WTC11 (cell line): ENCODE measurements around the gene ILK. TPM values are rescaled to one million over a fixed set of nuclear protein-coding genes. Genes with fewer than 3 reads are reported as not detected.

Experiments used
- ATAC-seq: fragments of 200-7000 bp; cut with Tn5 transposase; 2 replicates; pipeline ENCODE4 v1.10.0; 2021; ENCODE audit warnings: mild to moderate bottlenecking, moderate library complexity
- CTCF ChIA-PET: fragments of 300-600 bp; sonication (Branson Sonifier 250); formaldehyde crosslinking; loops from one replicate; lab custom pipeline; 2021; ENCODE audit warnings: antibody characterized with exemption; lab: Charles Lee
- POLR2A ChIA-PET: fragments of 350-600 bp; sonication (Branson Sonifier 250); formaldehyde crosslinking; loops from one replicate; lab custom pipeline; 2021; ENCODE audit warnings: antibody characterized with exemption; lab: Charles Lee
- DNase-seq: peaks from one replicate; pipeline ENCODE4 v3.0.0; 2021; ENCODE audit warnings: low spot score
- H3K27ac Mint-ChIP-seq: 2 replicates; pipeline ENCODE4 v1.8.0; 2021; ENCODE audit warnings: mixed read lengths
- H3K27me3 Mint-ChIP-seq: 2 replicates; pipeline ENCODE4 v1.8.0; 2021; ENCODE audit warnings: low read depth, mild to moderate bottlenecking, moderate library complexity, mixed read lengths
- H3K36me3 Mint-ChIP-seq: 2 replicates; pipeline ENCODE4 v1.8.0; 2021; ENCODE audit warnings: mixed read lengths
- H3K4me1 Mint-ChIP-seq: 2 replicates; pipeline ENCODE4 v1.8.0; 2022; ENCODE audit warnings: mixed read lengths
- H3K4me3 Mint-ChIP-seq: 2 replicates; pipeline ENCODE4 v1.8.0; 2021; ENCODE audit warnings: mild to moderate bottlenecking, moderate library complexity, mixed read lengths
- H3K9me3 Mint-ChIP-seq: 2 replicates; pipeline ENCODE4 v1.8.0; 2021; ENCODE audit warnings: mixed read lengths
- ERG ChIP-seq: fragments of 250-450 bp; sonication (Bioruptor Pico); IDR thresholded peaks from 2 replicates; pipeline ENCODE4 v1.8.0; 2021; ENCODE audit warnings: mild to moderate bottlenecking
- ESRRA ChIP-seq: sonication (generic); formaldehyde crosslinking; IDR thresholded peaks from 2 replicates; pipeline ENCODE4 v1.8.1; 2022; ENCODE audit warnings: mild to moderate bottlenecking, missing genetic modification reagents, borderline replicate concordance
- ETV6 ChIP-seq: sonication (generic); formaldehyde crosslinking; IDR thresholded peaks from 2 replicates; pipeline ENCODE4 v1.8.1; 2022; ENCODE audit warnings: mild to moderate bottlenecking, missing genetic modification reagents
- HMGA2 ChIP-seq: fragments of 250-450 bp; sonication (Bioruptor Pico); IDR thresholded peaks from 2 replicates; pipeline ENCODE4 v1.4.0; 2021; ENCODE audit warnings: mild to moderate bottlenecking, moderate library complexity
- JAZF1 ChIP-seq: fragments of 250-450 bp; sonication (Bioruptor Pico); IDR thresholded peaks from 2 replicates; pipeline ENCODE4 v1.9.0; 2021; ENCODE audit warnings: moderate library complexity, mild to moderate bottlenecking, inconsistent platforms
- JUN ChIP-seq: sonication (generic); formaldehyde crosslinking; IDR thresholded peaks from 2 replicates; pipeline ENCODE4 v1.8.0; 2023; ENCODE audit warnings: mild to moderate bottlenecking, missing genetic modification reagents
- KAT7 ChIP-seq: sonication (generic); formaldehyde crosslinking; IDR thresholded peaks from 2 replicates; pipeline ENCODE4 v1.8.1; 2023; ENCODE audit warnings: missing genetic modification reagents, mild to moderate bottlenecking, borderline replicate concordance
- MXD4 ChIP-seq: fragments of 250-450 bp; sonication (Bioruptor Pico); IDR thresholded peaks from 2 replicates; pipeline ENCODE4 v1.8.0; 2021; ENCODE audit warnings: mild to moderate bottlenecking, moderate library complexity, borderline replicate concordance
- NFYB ChIP-seq: sonication (generic); formaldehyde crosslinking; conservative IDR thresholded peaks from 2 replicates; pipeline ENCODE4 v1.8.0; 2022; ENCODE audit warnings: low read depth, missing genetic modification reagents
- RELA ChIP-seq: sonication (generic); formaldehyde crosslinking; IDR thresholded peaks from 2 replicates; pipeline ENCODE4 v1.8.1; 2022; ENCODE audit warnings: missing genetic modification reagents, mild to moderate bottlenecking, borderline replicate concordance
- SMAD3 ChIP-seq: sonication (generic); formaldehyde crosslinking; IDR thresholded peaks from 2 replicates; pipeline ENCODE4 v1.8.0; 2022; ENCODE audit warnings: missing genetic modification reagents, mild to moderate bottlenecking, borderline replicate concordance
- SOX15 ChIP-seq: fragments of 250-450 bp; sonication (Bioruptor Pico); IDR thresholded peaks from 2 replicates; pipeline ENCODE4 v1.9.0; 2021; ENCODE audit warnings: mild to moderate bottlenecking
- SP1 ChIP-seq: sonication (generic); formaldehyde crosslinking; conservative IDR thresholded peaks from 2 replicates; pipeline ENCODE4 v1.8.1; 2022; ENCODE audit warnings: missing genetic modification reagents
- TEAD1 ChIP-seq: sonication (generic); formaldehyde crosslinking; IDR thresholded peaks from 2 replicates; pipeline ENCODE4 v1.8.0; 2022; ENCODE audit warnings: mild to moderate bottlenecking, missing genetic modification reagents
- ZBTB43 ChIP-seq: sonication (generic); formaldehyde crosslinking; IDR thresholded peaks from 2 replicates; pipeline ENCODE4 v1.8.1; 2023; ENCODE audit warnings: mild to moderate bottlenecking, missing genetic modification reagents
- ZMAT4 ChIP-seq: fragments of 250-450 bp; sonication (Bioruptor Pico); IDR thresholded peaks from 2 replicates; pipeline ENCODE4 v1.9.0; 2021; ENCODE audit warnings: mild to moderate bottlenecking
- ZNF232 ChIP-seq: sonication (generic); formaldehyde crosslinking; IDR thresholded peaks from 2 replicates; pipeline ENCODE4 v1.8.0; 2022; ENCODE audit warnings: mild to moderate bottlenecking, missing genetic modification reagents
- ZNF512 ChIP-seq: sonication (generic); formaldehyde crosslinking; IDR thresholded peaks from 2 replicates; pipeline ENCODE4 v1.8.1; 2022; ENCODE audit warnings: missing genetic modification reagents, borderline replicate concordance
- total RNA-seq: library from RNA; stranded (reverse); gene quantifications from 3 replicates; pipeline ENCODE4 v1.2.3, GENCODE V29; 2021
- TF ChIP-seq, protein P1 (sequence below): sonication (generic); formaldehyde crosslinking; IDR thresholded peaks from 2 replicates; pipeline ENCODE4 v1.8.1; 2023; ENCODE audit warnings: mild to moderate bottlenecking, missing genetic modification reagents
- TF ChIP-seq, protein P2 (sequence below): sonication (generic); formaldehyde crosslinking; IDR thresholded peaks from 2 replicates; pipeline ENCODE4 v1.8.1; 2022; ENCODE audit warnings: low read depth, missing genetic modification reagents, borderline replicate concordance

Gene ILK
- total RNA-seq, 1 experiment from 2014 or later: 97.7 TPM

DNA sequence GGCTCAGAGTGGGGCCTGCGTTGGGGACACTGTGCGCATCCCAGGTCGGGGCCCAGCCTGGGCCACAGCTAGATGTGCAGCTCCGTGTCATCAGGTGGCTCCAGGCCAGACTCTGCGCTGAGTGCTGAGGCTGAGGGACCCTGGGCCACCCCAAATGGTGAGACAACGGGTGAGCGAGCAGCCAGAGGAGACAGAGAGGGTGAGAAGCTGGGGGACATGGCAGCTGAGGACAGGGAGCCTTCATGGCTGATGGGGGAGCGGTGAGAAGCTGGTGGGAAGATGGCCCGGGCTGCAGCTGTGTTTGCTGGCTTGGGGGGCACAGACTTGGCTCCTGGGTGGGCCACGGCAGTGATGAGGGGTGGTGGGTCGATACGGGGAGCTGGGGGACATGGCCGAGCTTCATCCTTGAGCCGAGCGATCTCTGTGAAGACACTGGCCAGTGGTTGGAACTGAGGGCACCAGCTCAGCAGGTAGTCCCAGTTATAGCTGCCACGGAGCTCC is 18.2 kb downstream of the ILK start (continued):
- no peak for TF ChIP-seq RELA (CRISPR knock-in tag)
- TF ChIP-seq TEAD1 (CRISPR knock-in tag): no peak

- Mint-ChIP-seq H3K27ac (no peak overlapping the region), H3K27me3 (no peaks in the 10 kb centered on the region)
- POLR2A ChIA-PET: interaction anchor here (0.8 to 1.3 kb wide), 2 partner anchors 11 to 15 kb away, joined by 3 to 5 read pairs; partner anchors contain the start of gene TAF10
These were observed 18.9 kb downstream of the ILK start for GRCh38 chr11:6622261-6623171.

DNA sequence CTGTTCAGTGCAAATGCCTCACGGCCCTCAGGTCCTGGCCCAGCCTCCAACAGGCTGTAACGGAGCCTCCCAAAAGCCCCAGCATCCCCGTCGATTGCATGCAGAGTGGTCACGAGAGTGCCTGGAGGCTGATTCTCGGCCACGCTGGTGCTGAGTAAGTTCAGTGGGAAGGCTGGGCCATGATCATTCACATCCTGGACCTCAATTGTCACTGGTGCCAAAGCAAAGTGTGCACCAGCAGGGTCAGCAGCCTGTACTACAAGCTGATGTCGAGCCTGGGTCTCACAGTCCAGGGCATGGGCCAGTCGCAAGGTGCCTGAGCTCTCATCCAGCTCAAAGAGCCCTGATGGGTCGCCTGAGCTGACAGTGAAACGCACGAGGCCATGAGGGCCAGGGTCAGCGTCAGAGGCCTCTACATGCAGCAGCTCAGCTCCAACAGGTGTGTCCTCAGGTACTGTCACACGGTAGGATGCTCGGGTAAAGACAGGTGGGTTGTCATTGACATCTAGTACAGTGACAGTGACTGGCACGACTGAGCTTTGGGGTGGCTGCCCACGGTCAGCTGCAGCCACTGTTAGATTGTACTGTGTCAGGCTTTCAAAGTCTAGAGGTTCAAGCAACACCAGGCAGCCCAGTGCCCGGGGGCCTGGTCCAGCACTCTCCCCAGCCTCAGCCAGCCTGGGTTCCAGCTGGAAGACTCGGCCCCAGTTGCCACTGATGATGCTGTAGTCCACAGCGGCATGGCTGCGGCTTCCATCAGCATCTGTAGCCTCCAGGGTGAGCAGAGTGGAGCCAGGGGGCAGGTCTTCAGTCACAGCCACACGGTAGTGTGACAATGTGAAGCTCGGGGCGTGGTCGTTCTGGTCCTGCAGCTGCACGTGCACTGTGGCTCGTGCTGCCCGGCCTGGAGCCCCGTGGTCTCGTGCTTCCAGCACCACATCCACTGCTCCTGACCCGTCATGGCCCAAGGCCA is 20.1 kb downstream of the ILK start:
- ATAC-seq: no peak
- no peak overlapping the region for H3K4me3 Mint-ChIP-seq
- H3K27me3 Mint-ChIP-seq: peaks cover 4% of the 10 kb centered on the region
- ChIA-PET POLR2A (interaction anchor here (0.8 kb wide), 2 partner anchors 12 to 17 kb away, joined by 3 read pairs; partner anchors contain the start of gene TAF10), CTCF (interaction anchor here (0.7 to 1.0 kb wide), 2 partner anchors 60 to 82 kb away, joined by 3 read pairs; partner anchors contain the start of gene MRPL17)
- no peak for TF ChIP-seq KAT7 (CRISPR knock-in tag)
- no peak for TF ChIP-seq ESRRA (CRISPR knock-in tag)
- TF ChIP-seq RELA (CRISPR knock-in tag): no peak
- no peak for TF ChIP-seq ETV6 (CRISPR knock-in tag)
- TF ChIP-seq, protein P1, sequence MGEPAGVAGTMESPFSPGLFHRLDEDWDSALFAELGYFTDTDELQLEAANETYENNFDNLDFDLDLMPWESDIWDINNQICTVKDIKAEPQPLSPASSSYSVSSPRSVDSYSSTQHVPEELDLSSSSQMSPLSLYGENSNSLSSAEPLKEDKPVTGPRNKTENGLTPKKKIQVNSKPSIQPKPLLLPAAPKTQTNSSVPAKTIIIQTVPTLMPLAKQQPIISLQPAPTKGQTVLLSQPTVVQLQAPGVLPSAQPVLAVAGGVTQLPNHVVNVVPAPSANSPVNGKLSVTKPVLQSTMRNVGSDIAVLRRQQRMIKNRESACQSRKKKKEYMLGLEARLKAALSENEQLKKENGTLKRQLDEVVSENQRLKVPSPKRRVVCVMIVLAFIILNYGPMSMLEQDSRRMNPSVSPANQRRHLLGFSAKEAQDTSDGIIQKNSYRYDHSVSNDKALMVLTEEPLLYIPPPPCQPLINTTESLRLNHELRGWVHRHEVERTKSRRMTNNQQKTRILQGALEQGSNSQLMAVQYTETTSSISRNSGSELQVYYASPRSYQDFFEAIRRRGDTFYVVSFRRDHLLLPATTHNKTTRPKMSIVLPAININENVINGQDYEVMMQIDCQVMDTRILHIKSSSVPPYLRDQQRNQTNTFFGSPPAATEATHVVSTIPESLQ (CRISPR knock-in tag): no peak
- TF ChIP-seq NFYB: no peak
- TF ChIP-seq ZNF512: no peak
- TF ChIP-seq JAZF1: no peak
- TF ChIP-seq, protein P2, sequence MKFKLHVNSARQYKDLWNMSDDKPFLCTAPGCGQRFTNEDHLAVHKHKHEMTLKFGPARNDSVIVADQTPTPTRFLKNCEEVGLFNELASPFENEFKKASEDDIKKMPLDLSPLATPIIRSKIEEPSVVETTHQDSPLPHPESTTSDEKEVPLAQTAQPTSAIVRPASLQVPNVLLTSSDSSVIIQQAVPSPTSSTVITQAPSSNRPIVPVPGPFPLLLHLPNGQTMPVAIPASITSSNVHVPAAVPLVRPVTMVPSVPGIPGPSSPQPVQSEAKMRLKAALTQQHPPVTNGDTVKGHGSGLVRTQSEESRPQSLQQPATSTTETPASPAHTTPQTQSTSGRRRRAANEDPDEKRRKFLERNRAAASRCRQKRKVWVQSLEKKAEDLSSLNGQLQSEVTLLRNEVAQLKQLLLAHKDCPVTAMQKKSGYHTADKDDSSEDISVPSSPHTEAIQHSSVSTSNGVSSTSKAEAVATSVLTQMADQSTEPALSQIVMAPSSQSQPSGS: no peak
- no peak for TF ChIP-seq MXD4 (CRISPR knock-in tag)
- TF ChIP-seq ERG (CRISPR knock-in tag): no peak
- TF ChIP-seq SMAD3 (CRISPR knock-in tag): no peak
- no peak for TF ChIP-seq SP1 (CRISPR knock-in tag)
- no peak for TF ChIP-seq HMGA2 (CRISPR knock-in tag)
- DNase-seq: no peak
- no peak overlapping the region for H3K27ac Mint-ChIP-seq
- no peaks in the 10 kb centered on the region for H3K4me1 Mint-ChIP-seq
- no peaks in the 10 kb centered on the region for H3K9me3 Mint-ChIP-seq
- H3K36me3 Mint-ChIP-seq: no peaks in the 10 kb centered on the region

More at GRCh38 chr11:6622261-6623171, 18.9 kb downstream of the ILK start:
- CTCF ChIA-PET: interaction anchor here (0.9 to 2.2 kb wide), 6 partner anchors 8 to 244 kb away, joined by 3 to 13 read pairs (median 3); partner anchors contain the start of genes MRPL17 and TAF10
- DNase-seq (no peak), ATAC-seq (no peak)
- H3K36me3 Mint-ChIP-seq: no peaks in the 10 kb centered on the region
- H3K4me3 Mint-ChIP-seq: no peak overlapping the region
- no peaks in the 10 kb centered on the region for H3K4me1 Mint-ChIP-seq
- TF ChIP-seq ZMAT4 (CRISPR knock-in tag) (no peak), ZBTB43 (CRISPR knock-in tag) (no peak), ZNF232 (CRISPR knock-in tag) (no peak), SOX15 (CRISPR knock-in tag) (no peak), JUN (CRISPR knock-in tag) (no peak)
- H3K9me3 Mint-ChIP-seq: no peaks in the 10 kb centered on the region
